ENCODE data around the gene CA7.
"Not testable (repeated sequence)": the region's sequence is repeated elsewhere in the genome, so short reads cannot be mapped to it uniquely, and the experiment has no call there.

Gene CA7

DNA sequence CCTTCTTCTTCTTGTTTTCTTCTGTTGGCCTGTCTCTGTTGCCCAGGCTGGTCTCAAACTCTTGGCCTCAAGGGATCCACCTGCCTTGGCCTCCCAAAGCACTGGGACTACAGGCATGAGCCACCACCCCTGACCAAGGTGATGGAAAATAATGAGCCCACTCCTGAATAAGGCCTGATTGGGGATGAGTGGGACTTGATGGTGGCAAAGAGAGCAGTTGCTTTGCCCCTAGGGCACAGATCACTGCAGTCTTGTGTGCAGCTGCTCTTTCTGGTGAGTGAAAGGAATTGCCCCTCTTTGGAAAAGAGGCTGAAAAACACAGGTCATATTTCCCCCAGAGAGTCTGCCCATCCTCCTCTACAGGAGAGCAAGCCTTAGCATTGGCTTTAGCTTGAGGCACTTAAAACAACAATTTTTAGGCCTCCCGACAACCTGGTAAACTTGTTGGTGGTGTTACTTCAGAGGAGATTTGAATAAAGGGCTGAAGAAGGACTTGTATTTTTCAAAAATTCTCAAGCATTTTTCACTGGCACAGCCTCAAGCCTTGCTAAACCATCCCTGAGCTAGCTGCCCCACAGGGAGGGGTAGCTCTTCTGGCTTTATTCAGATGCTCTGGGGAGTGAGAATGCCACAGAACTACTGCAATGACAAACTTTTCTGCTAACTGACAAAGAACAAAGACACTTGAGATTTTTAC lies 30.0 kb downstream of the CA7 start:
- DNase-seq: peak; percentile 85

DNA sequence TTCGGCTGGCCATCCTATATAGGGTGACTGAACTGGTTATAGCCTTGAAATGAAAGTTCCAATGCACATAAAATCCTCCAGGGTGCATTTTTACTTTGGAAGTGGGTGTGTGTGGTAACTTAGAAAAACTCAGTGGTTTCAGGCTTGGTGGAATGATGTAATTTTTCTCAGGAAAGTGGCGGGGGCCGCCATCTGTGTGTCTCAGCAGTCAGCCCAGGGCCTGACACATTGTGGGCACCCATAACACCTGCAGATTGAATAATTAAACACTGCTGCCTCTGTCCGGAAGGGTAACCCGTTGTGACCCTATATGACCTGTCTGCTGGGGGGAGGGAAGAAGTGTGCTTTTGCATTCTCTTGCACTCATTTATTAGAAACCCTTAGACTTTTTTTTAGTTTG lies 33.9 kb downstream of the CA7 start:
- DNase-seq: no peak

GRCh38 chr16:66880288-66881013 lies 36.2 kb downstream of the CA7 start, which contains the start of gene PDP2:
Gene PDP2, plus strand, starts transcription at chr16:66880515. Its CDS starts 3,770 bp downstream, at chr16:66884285.
- peak; percentile 88 for DNase-seq

GRCh38 chr16:66881014-66881417 lies 36.8 kb downstream of the CA7 start:
- DNase-seq: no peak

- DNase-seq: no peak
These were observed 37.3 kb downstream of the CA7 start for GRCh38 chr16:66881560-66881959.

DNA sequence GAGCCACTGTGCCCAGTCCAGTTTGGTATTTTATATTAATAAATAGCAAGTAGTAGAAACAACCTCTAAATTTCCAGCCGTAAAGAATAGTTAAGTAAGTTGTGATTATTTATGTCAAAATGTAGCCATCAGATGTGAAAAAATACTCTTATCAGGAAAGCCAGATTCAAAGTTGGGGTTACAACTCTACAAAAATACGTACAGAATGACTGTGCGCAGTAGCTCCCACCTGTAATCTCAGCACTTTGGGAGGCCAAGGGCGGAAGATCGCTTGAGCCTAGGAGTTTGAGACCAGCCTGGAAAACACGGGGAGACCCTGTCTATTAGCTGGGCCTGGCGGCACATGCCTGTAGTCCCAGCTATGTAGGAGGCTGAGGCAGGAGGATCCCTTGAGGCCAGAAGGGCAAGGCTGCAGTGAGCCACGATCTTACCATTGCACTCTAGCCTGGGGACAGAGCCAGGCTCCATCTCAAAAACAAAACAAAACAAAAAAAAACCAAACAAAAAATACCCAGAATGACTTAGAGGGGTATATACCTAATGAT lies 37.8 kb downstream of the CA7 start:
- no peak for DNase-seq

DNA sequence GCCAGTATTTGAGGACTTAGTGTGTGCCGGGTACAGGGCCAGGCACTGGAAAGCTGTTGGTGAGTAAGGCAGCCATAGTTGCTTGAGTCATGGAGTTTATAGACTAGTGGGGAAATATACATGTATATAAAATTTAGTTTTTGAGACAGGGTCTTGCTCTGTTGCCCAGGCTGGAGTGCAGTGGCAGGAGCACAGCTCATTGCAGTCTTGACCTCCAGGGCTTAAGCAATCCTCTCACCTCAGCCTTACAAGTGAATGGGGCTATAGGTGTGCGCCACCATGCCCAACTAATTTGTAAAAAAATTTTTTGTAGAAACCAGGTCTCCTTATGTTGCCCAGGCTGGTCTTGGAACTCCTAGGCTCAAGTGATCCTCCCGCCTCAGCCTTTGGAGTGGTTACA lies 38.5 kb downstream of the CA7 start:
- no peak for DNase-seq

DNA sequence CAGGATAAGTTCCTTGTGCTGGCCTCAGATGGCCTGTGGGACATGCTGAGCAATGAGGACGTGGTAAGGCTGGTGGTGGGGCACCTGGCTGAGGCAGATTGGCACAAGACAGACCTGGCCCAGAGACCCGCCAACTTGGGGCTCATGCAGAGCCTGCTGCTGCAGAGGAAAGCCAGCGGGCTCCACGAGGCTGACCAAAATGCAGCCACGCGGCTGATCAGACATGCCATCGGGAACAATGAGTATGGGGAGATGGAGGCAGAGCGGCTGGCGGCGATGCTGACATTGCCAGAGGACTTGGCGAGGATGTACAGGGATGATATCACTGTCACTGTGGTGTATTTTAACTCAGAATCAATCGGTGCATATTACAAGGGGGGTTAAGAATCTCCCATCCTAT lies 41.3 kb downstream of the CA7 start:
- no peak for DNase-seq

DNA sequence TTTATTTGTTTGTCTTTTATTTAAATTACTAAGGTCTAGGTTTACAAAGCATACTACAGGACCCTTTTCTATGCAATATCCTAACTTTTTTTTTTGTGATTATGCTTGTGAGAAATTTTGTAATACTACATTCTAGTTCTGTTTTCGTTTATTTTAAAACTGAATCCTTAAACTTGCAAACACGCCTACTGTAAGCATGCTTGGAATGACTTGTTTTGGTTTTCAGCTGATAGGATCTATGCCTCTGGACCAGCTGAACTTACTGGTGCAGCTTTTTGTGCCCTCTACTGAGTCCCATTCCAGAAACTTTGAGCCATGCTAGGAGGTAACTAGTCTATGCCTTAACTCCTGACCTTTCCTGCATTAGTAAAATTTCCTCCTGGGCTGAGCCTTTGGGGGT lies 42.1 kb downstream of the CA7 start:
- no peak for DNase-seq

GRCh38 chr16:66886914-66887313 lies 42.7 kb downstream of the CA7 start:
- DNase-seq: no peak

GRCh38 chr16:66888647-66889615 lies 44.7 kb downstream of the CA7 start:
- no peak for DNase-seq

- DNase-seq: no peak
These were observed 45.4 kb downstream of the CA7 start for GRCh38 chr16:66889622-66890021.

DNA sequence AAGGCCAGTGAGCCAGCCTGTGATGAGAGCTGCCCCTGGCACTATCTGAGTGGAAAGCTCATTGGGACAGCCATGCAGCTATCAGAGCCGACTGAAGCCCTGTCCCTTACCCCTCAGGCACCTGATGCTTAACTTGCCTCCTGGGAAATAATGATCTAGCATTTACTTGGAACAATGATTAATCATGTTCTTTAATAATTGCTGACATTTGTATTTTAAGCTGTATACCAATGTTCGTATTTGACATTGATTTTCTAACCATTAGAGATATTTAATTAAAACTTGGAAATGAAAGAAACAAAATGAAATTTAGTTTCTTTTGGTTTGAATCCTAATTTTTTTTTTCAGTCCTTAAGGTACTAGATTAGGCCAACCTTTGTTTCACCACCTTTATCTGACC lies 46.6 kb downstream of the CA7 start:
- DNase-seq: no peak

DNA sequence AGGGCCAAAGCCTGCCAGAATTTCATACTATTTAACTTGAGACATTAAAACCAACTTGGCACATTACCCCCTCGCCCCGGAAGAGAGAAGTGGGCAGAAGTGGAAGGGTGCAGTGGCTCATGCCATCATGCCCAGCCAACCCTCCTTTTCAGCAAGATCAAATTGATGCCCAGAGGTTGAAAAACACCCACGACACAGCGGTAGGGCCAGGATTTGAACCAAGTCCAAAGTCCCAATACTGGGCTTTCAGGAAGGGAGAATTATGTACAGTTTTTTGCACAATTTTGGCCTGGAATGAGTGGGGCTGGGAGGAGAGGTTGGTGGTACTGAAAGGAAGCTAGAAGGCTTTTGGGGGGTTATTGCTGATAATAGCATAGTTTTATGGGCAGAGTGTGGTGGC lies 47.1 kb downstream of the CA7 start:
- no peak for DNase-seq

- DNase-seq: no peak
These were observed 47.6 kb downstream of the CA7 start for GRCh38 chr16:66891797-66892196.

GRCh38 chr16:66894055-66894454 lies 49.8 kb downstream of the CA7 start:
- DNase-seq: no peak

DNA sequence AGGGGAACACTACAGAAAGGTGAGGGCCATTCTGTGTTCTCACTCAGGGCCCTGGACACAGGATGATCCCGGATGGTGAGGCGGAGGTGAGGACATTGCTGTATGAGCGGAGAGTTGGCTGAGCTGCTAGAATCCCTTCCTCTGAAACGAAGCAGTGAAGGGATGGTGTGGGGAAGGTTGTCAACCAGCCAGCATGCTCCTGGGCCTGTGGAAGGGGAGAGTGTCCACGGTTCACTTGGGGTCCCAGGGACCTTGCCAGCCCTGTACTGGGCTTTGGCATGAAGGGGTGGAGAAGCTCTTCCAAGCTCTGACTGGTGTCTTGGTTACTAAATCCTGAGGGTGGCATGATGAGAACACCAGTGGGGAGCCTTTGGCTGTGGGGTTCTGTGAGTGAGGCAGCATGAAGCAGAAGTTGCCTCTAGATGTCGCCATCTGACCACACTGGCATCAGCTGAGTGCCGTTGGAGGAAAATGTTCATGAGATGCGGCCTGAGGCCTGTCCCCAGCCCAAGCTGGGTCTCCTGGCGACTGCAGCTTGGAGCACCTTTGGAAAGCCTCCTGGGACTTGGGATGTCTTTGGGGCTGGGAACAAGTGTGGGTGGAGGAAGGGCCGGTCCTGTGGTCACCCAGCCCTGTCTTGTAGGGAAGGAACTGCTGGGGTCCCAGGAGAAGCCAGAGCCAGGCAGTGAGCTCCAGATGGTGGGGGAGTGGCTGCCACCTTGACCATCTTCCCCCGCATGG lies 50.9 kb downstream of the CA7 start:
- DNase-seq: peak; percentile 50

DNA sequence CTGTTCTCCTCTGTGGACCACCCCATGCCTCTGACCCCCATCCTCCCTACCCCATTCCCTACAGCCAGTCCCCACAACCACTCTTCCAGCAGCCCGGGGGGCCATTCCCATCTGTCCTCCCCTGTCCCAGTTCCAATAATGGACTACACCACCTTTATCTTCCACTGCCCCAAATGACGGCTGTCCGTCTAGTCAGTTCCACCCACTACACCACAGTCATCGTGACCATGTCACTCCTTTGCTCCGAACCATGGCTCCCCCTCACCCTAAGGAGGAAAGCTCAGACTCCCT lies 51.4 kb downstream of the CA7 start:
- no peak for DNase-seq

DNA sequence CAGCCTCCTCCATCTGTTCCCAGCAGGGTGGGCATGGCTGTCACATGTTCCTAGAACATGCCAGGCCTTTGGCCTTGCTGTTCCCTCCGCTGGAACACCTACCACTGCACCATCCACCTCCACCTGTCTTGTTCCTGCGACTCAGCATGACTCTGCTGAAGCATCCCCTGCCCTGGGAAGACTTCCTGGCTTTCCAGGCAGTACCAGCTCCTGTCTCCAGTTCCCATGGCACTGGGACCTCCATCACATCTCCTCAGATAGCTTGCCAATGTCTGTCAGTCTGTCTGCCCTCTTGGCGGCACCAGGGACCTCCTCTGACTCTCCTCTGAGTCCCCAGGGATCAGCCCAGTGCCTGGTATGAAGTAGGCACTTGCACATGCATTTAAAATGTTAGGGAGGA lies 51.8 kb downstream of the CA7 start:
- no peak for DNase-seq

GRCh38 chr16:66896682-66897081 lies 52.5 kb downstream of the CA7 start:
- not testable (repeated sequence) for DNase-seq

DNA sequence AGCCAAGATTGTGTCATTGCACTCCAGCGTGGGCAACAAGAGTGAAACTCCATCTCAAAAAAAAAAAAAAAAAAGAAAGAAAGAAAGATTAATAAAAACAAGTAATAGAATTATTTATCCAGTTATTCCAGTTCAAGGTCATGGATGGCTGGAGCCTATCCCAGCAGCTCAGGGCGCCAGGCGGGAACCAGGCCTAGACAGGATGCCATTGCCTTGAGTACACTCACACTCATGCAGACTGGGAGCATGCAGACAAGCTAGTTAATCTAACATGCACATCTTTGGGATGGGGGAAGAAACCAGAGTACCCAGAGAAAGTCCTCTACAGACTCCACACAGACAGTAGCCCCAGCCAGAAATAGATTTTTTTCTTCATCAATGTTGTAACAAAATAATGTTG lies 54.0 kb downstream of the CA7 start:
- peak; percentile 41 for DNase-seq

DNA sequence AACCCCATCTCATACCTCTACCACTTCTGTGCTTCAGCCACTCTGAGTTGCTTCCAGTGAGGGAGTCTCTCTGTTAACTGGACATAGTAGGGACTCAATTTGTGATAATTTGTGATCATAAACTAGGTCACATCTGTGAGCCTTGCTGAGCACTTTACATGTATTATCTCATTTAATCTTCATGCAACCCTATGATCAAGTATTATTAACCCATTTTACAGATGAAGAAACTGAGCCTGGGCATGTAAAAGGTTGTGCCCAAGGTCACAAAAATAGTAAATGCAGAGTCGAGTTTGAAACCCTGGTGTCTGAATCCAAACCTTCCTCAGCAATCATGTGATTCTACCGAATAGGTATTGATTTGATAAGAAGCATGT lies 54.7 kb downstream of the CA7 start:
- no peak for DNase-seq
